GM21367 (cell line): ENCODE data around the gene IMPA2.
A peak's percentile ranks its signal among the peaks of the same experiment; 100 is the strongest.
"Not testable (repeated sequence)": the region's sequence is repeated elsewhere in the genome, so short reads cannot be mapped to it uniquely, and the experiment has no call there.

Experiments used
- ATAC-seq: cut with Tn5 transposase; IDR thresholded peaks from one replicate; pipeline ENCODE4 v1.9.1; 2021; ENCODE audit not compliant: unreplicated experiment

Gene IMPA2

DNA sequence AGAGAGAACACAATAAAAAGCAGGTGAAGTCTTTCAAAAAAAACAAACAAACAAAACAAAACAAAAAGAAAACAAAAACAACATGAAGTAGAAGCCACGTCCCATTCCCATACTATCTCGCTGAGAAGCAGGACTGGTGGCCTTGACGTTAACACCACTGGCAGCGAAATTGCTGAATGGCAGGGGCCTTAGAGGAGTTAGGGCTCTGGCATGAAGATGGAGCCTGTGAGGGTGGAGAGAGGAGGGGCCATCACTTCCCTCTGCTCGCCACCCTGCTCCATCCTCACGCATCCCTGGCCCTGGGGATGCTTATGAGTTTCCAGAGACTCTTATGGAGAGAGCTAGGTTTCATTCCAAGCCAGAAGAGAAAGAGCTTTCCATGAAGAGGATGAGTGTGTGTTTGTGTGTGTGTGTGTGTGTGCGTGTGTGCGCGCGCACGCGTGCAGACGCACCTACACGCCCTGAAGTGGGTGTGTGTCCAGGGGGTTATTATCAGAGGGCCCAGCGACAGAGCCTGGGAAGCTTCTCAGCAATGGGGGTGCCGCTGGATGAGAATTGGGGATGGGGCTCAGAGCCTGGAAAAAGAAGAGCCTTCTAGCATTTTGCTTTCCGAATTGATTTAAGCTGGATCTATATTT, 20.4 kb upstream of the IMPA2 start:
- ATAC-seq: no peak

DNA sequence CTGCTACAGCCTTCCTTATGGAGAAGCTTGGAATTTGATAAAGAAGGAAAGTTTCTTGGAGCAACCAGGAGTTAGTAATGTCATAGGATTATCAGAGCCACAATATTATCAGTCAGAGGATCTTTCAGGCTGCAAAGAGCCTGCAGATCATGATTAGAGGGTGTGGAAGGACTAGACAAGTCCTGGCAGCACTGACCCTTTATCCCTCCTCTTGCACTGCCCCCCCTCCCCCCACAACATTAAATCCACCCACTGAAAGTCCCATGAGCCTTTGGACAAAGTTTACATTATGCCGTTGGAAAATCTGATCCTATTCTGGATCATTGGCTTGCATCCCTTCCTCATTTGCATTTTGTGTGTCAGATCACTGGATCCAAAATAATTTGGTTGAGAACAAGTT, 18.7 kb upstream of the IMPA2 start:
- ATAC-seq: no peak

DNA sequence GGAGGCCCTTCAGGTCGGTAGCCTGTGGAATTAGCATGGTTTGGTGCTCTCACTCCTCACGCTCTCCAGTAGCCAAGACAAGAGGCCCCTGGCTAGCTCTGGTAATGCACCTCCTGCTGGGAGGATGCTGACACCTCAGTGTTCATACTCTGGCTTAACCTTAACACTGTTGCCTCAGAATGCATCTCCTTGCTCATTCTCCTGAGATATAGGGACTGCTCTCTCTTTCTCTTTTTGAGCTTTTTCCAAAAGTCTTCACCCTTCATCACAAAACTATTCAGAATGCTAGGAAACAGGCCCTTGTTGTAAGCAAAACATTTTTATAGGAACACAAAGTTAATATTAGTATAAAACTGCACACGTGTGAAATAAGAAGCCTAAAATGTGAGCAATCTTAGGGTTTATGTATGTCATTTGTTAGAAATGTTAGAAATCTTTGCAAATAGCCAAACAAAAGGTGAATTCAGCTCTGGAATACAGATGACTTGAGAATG, 17.3 kb upstream of the IMPA2 start:
- ATAC-seq: no peak

DNA sequence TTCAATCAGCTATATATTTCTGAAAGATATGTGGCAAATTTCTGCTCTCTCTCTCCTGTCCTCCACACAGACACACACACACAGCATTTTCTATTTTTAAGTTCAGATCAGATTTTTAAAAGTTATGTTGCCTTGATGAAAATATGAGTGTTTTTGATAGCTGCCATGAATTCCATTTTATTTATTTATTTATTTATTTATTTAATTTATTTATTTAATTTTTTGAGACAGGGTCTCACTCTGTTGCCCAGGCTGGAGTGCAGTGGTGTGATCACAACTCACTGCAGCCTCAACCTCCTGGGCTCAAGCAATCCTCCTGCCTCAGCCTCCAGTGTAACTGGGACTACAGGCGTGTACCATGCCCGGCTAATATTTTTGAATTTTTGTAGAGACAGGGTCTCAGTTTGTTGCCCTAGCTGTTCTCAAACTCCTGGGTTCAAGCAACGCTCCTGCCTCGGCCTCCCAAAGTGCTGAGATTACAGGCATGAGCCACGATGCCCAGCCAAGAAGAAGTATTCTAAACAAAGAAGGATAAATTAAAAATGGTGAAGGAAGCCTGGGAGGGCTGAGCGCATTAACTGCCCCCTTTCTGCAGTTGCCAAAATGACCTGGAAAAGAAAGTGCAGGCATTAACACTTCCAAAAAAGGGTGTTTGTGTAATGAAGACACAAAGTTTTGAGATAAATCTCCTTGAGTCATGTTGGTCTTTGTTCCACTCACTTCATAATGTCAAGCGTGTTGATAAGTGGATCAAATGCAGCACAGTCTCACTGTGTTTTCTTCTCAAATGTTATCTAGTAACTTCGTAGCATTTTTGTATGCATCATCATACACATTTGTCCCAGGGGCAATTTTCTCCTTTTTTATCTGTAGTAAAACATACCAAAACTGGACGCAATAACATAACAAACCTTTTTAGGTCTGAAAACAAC, 11.1 kb upstream of the IMPA2 start:
- no peak for ATAC-seq

DNA sequence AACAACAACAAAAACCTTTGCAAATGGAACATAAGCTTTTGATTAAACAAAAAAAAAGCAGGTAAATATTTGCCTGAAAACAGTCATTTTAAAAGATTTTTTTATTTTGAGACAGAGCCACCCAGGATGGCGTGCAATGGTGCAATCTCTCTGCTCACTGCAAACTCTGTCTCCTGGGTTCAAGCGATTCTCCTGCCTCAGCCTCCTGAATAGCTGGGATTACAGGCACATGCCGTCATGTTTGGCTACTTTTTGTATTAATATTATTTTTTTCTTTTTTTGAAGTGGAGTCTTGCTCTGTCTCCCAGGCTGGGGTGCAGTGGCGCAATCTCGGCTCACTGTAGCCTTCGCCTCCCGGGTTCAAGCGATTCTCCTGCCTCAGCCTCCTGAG, 10.5 kb upstream of the IMPA2 start:
- ATAC-seq: not testable (repeated sequence)

DNA sequence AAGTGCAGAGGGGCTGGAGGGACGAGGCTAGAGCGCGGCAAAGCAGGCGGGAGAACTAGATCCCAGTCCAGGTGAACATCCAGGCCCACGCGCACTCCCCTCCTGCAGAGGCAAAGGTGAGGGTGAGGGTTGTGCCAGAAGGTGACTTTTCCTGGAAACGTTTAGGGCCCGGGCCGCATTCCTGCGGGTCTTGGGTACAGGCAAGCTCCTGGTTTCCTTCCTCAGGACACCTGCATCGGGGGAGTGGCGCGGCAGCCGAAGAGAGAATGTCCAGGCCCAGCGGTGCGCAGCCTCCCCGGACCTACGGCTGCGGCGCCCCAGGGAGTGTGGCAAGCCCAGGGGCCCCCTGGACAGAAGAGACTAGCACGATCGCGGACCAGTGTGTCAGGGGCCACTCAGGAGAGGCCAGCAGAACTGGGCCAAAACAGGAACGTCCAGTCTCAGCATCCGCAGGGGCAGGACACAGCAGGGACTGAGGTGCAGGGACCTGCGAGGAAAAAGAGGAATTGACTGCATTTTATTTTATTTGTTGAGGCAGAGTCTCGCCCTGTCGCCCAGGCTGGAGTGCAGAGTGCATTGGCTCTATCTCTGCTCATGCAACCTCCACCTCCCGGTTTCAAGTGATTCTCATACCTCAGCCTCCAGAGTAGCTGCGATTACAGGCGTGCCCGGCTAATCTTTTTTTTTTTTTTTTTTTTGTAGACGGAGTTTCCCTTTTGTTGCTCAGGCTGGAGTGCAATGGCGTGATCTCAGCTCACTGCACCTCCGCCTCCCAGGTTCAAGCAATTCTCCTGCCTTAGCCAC, 8.7 kb upstream of the IMPA2 start:
- ATAC-seq: no peak

DNA sequence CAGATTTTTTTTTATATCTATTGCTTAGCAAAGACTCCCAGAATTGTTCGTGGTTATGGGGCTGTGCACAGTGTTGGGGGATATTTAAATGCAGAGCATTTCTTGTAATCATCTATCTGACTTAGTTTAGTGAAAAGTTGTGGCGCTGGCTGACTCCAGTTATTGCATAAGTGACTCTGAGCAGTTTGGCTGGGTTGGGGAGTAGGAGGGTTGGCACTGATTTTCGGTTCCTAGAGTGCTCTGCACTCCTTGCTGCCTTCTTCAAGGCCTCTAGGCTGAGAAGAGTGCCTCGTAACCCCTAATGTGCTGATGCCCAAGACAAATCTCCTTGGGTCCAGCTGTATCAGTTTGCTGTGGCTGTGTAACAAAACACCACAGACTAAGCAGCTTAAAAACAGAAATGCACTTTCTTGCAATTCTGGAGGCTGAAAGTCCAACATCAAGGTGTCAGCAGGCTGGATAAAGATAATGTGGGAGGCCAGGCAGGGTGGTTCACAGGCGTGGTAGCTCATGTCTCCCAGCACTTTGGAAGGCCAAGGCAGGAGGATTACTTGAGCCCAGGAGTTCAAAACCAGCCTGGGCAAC, 6.5 kb upstream of the IMPA2 start:
- ATAC-seq: no peak

DNA sequence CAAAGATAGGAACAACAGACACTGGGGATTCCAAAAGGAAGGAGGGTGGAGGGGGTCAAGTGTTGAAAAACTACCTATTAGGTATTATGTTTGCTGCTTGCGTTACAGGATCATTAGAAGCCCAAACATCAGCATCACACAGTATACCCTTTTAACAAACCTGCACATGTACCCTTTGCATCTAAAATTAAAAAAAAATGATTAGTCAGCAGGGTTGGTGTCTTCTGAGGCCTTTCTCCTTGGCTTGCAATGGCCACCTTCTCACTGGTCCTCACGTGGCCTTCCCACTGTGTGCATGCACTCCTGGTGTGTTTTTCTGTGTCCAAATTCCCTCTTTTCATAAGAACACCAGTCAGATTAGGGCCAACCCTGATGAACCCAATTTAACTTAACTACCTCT, 5.6 kb upstream of the IMPA2 start:
- no peak for ATAC-seq

DNA sequence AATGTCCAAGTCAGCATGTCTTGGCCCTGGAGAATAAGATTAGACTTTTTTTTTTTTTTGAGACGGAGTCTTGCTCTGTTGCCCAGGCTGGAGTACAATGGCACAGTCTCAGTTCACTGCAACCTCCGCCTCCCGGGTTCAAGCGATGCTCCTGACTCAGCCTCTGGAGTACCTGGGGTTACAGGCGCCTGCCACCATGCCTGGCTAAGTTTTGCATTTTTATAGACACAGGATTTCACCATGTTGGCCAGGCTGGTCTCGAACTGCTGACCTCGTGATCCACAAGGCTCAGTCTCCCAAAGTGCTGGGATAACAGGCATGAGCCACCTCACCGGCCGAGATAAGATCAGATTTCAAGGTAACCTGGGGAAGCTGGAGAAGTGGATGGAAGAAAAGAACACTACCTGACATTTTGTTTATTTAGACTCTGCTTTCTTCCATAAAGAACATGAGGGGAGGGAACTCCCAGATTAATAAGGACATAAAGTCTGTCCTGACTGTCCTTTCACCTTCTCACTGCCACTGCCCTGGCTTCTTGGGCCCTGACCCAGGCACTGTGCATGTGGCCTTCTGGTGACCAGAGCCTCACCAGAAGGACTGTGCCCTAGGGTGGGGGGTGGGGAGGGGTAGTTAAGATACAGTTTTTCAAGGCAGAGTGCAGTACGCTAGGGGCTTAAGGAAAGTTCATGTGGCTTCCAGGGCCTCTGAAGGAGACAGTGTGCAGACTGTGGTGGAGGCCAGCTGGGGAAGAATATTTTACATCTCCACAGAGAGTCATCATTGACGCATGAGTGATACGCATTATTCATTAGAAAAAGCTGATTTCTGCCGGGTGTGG, 4.8 kb upstream of the IMPA2 start:
- ATAC-seq: no peak

DNA sequence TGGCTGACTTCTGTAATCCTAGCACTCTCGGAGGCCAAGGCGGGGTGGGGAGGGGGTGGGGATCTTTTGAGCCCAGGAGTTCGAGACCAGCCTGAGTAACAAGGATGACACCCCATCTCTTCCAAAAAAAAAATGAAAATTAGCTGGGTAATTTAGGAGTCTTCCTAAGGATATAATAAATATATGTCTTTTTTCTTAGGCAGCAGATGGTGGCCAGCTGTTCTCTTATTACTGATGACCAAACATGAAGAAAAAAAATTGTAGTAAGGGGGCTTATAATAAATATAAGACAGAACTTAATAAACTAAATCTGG, 4.2 kb upstream of the IMPA2 start:
- no peak for ATAC-seq

DNA sequence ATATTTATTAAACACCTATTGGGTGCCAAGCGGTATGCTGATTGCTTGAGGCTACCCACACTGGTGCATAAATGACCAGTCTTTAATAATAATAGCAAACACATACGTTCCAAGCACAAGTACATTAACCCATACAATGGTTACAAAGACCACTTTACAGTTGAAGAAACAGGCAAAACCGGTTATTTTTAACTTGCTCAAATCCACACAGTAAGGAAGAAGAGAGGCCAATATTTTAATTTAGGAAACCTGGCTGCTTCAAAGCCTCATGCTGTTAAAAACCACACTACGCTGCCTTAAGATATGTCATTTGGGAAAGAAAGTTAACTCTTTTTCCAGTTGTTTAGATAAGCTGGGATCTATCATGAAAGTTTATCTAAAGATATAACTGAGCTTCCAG, 2.4 kb upstream of the IMPA2 start:
- ATAC-seq: no peak

DNA sequence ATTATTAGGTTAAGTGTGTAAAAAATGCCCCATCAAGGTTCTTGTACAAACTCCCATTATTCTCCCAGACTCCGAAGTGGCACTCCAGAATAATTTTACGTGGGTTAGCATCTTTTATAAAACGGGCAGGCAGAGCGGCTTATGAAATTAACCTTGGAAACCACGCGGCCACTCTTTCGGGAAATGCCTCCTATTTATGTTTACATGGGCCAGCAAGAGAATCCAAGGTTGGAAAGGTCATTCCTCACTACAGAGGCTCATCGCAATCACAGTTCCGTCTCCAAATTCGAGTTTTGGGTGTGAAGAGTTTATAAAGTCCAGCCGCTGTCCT, 1.2 kb upstream of the IMPA2 start:
- ATAC-seq: no peak

DNA sequence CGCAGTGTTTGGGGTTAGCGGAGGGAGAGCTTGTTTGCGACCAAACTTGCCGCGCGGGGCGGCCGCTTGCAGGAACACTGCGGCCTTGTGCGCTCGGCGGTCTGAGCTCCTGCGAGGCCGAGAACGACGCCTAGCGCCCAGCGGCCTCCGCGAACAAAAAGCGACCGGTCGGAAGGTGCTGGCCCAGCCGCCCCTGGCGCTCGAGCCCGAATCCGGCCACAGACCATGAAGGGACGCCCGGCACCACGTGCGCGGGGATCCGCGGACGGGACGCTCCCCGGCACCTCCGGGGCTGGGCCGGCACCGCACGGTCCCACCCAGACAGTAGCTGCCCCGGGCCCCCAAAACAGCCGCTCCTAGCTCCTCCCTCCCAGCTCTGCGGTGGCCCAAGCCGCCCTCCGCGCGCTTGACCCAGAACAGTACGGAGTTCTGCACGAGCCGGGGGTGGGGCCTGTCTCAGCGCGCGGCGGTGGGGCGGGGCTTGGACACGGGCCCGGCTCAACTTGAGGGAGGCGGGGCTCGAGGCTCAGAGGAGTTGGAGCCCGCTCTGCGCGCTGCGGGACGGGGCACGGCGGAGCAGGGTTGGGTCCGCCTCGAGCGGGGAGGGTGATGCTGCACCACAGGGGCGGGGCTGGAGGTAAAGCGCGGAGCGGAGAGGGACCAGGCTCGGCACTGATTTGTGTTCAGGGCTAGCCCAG, 664 bp upstream of the IMPA2 start:
- peak; percentile 87 for ATAC-seq

DNA sequence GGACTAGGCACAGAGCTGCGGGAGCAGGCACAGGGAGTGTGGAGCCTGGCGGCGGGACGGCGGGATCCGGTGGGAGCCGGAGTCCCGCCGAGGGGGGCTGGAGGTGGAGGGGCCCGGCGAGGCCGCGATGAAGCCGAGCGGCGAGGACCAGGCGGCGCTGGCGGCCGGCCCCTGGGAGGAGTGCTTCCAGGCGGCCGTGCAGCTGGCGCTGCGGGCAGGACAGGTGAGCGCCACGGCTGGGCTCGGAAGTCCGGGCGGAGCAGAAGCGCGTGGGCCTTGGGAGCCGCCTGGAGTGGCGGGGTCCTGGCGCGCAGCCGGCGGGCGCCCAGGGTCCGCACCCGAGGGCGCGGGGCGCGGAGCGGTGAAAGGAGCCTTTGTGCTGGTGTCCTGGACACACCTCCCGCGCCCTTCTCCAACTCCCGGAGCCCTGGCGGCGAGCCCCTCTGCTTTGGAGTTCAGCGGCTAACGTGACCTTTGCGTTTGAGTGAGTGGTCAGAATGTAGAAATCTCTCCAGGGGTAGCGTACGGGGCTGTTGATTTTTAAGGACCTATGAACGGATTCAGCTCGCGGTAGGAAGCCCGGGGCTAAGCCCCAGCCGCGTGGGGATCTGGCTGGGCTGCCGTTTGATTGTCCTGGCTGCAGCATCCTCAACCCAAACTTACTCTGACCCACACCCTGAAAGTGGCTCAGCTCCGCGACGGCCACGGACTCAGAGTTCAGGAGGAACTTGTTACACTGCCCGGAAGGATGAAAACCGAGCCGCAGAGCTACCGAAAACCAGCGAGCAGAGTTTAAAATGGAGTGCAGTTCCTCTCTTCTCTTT, 448 bp downstream of the IMPA2 start:
- ATAC-seq: peak; percentile 16

DNA sequence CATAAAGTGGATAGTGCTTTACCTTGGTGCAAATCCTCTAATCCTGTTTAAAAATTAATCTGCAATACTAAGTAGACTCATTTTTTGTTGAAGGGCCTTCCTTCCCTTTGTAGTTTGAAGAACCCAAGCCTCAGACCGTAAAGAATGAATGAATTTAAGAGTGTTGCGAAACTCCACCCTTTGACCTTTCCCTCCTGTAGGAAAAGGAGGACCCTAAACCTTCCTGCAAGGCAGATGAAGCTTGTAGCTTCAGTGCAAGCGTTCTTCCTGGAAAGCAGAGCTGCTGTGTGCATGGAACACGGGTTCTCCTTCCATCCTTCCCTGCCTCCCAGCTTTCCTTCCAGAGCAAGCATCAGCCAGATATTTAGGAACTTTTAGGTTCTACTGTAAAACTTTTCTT, 1.7 kb downstream of the IMPA2 start:
- no peak for ATAC-seq

DNA sequence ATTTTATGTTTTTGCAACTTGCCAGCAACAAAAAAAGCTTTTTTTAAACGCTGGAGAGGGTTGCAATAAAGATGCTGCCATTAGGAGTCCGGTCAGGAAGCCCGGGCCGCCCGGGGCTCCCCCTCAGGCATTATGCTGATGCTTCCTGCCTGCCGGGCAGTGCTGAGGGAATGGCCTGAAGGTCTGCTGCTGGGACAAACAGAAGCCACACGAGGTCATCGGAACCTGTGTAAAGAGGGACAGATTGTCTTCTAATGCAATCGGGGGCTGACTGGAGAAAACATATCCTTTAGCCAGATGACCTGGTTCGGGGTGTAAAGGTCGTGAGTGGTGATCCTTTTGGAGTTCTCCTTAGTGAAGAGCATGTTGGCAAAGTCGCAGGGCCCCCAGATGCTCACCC, 2.3 kb downstream of the IMPA2 start:
- ATAC-seq: no peak

DNA sequence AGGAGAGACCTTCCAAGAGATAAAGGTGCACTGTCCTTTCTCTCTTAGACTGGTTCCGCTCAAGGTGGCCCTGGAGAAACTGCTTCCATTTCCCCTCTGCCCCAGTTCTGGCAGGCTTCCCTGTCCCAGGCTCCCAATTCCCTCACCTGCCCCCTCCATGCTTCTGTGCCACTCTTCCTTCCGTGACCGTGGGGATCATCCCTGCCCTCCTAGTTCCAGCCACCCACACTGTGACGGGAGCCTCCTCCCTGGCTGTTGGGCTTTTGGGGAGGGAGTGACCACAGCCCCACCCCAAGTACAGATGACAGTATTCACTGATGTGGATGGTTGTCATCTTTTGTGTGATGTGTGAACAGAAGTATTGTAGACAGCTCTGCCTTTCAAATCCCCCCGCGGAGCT, 2.8 kb downstream of the IMPA2 start:
- no peak for ATAC-seq

DNA sequence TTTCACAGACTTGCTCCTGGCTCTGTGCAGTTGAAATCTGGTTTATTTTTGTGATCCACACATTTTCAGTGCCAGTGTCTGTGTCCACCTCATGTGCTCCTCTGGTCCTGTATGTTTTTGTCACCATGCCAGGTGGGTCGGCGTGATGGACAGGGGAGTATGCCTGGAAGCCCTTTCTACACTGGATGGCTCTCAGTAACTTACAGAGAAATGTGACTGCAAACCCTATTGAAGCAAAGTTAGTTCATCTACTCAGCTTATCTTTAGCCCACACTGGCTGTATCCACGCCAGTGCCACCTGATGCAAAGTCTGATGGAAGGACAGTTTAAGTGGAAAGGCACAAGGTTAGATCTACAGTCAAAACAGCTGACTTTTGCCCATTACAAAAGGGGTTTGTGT, 4.3 kb downstream of the IMPA2 start:
- ATAC-seq: no peak

DNA sequence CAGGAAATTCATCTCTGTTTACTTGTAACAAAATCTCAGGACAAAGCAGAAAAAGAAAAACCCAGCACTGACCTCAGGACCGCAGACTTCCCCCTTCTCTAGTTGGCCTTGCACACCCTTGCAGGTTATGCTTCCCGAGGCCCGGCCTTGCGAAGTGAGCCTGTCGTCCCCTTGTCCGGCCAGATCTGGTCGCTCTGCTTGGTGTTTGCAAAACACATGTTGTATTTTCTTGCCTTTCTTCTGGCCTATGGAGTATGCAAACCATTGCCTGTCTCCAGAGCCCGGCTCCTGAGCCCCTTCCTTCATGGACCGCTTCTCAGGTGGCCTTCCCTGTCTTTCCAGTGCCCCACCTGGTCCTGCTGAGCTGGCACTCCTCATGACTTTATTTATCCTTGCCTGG, 4.8 kb downstream of the IMPA2 start:
- no peak for ATAC-seq
